Loucy (cell line): ENCODE results near the gene SLC9A9.

Experiments
- H2AFZ ChIP-seq: fragments of 200-600 bp; sonication (generic); 2 replicates; pipeline ENCODE4 v1.6.0; 2016; ENCODE audit warnings: antibody characterized with exemption, mild to moderate bottlenecking, low read length, moderate library complexity
- H3F3A ChIP-seq: fragments of 200-600 bp; 2 replicates; pipeline ENCODE4 v1.6.0; 2016; ENCODE audit warnings: antibody characterized with exemption, low read depth, mild to moderate bottlenecking
- H3K27me3 ChIP-seq: fragments of 200-600 bp; sonication (generic); 2 replicates; pipeline ENCODE4 v1.6.1; 2014; ENCODE audit warnings: low read length, mild to moderate bottlenecking; ENCODE audit not compliant: insufficient read depth, poor library complexity, severe bottlenecking
- H3K36me3 ChIP-seq: fragments of 200-600 bp; sonication (generic); 2 replicates; pipeline ENCODE4 v1.6.1; 2016; ENCODE audit warnings: low read length; ENCODE audit not compliant: insufficient read depth
- H3K4me1 ChIP-seq: fragments of 200-600 bp; sonication (generic); 2 replicates; pipeline ENCODE4 v1.5.1; 2014; ENCODE audit warnings: low read length, mild to moderate bottlenecking; ENCODE audit not compliant: insufficient read depth, poor library complexity, severe bottlenecking
- H3K4me2 ChIP-seq: fragments of 200-600 bp; sonication (generic); 2 replicates; pipeline ENCODE4 v1.6.0; 2014; ENCODE audit warnings: antibody characterized with exemption, low read length, low read depth, mild to moderate bottlenecking; ENCODE audit not compliant: poor library complexity, severe bottlenecking
- H3K4me3 ChIP-seq: fragments of 200-600 bp; sonication (generic); 2 replicates; pipeline ENCODE4 v1.5.1; 2014; ENCODE audit warnings: low read length, mild to moderate bottlenecking, mixed read lengths; ENCODE audit not compliant: poor library complexity, severe bottlenecking
- H3K79me2 ChIP-seq: fragments of 200-600 bp; sonication (generic); 2 replicates; pipeline ENCODE4 v1.6.1; 2014; ENCODE audit warnings: low read length; ENCODE audit not compliant: insufficient read depth
- H3K9ac ChIP-seq: fragments of 200-600 bp; sonication (generic); 2 replicates; pipeline ENCODE4 v1.6.0; 2014; ENCODE audit warnings: mild to moderate bottlenecking, low read depth, low read length, moderate library complexity; ENCODE audit not compliant: poor library complexity, severe bottlenecking
- H3K9me2 ChIP-seq: fragments of 200-600 bp; sonication (generic); replicated peaks from 2 replicates; pipeline ENCODE4 v1.6.1; 2016; ENCODE audit warnings: low read depth, low read length, mixed read lengths
- H3K9me3 ChIP-seq: fragments of 200-600 bp; sonication (generic); 2 replicates; pipeline ENCODE4 v1.6.1; 2014; ENCODE audit warnings: mild to moderate bottlenecking, antibody characterized with exemption, low read length, low read depth; ENCODE audit not compliant: insufficient read depth
- H4K20me1 ChIP-seq: fragments of 200-600 bp; sonication (generic); 2 replicates; pipeline ENCODE4 v1.6.0; 2014; ENCODE audit warnings: antibody characterized with exemption, low read length, mild to moderate bottlenecking; ENCODE audit not compliant: insufficient read depth, poor library complexity, severe bottlenecking
- CTCF ChIP-seq: fragments of 200-600 bp; sonication (generic); conservative IDR thresholded peaks from 2 replicates; pipeline ENCODE4 v1.5.1; 2014; ENCODE audit warnings: mild to moderate bottlenecking, antibody characterized with exemption, low read length
- EZH2phosphoT487 ChIP-seq: fragments of 200-600 bp; IDR thresholded peaks from 2 replicates; pipeline ENCODE4 v1.6.1; 2018; ENCODE audit warnings: antibody characterized with exemption, mild to moderate bottlenecking, moderate library complexity, borderline replicate concordance

SLC9A9 gene

DNA sequence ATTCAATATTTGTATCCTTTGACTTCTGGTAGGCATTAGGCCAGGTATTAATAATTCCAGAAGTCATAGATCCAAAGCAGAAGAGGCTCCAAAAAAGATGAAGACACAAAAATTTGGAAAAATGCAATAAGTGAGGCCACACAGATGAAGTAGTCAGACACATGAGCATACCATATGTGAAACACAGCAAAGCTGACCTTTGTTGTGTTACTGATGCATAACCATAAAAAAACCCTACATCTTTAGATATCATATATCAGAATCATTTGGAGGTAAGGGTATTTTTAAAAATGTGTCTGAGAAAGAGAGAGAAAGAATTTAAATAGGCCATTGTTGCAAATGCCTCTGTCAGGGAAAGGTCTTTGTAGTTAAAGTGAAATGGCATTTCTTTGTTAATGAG, 314.9 kb downstream of the SLC9A9 start:
- TF ChIP-seq CTCF, result no peak
- TF ChIP-seq EZH2phosphoT487, result no peak
- no peaks in the 10 kb centered on the region for H3F3A ChIP-seq
- no peaks in the 10 kb centered on the region for H3K9me2 ChIP-seq
- no peak overlapping the region for H3K4me2 ChIP-seq
- no peak overlapping the region for H3K4me3 ChIP-seq
- H4K20me1 ChIP-seq, result no peaks in the 10 kb centered on the region
- no peak overlapping the region for H3K9ac ChIP-seq
- no peaks in the 10 kb centered on the region for H3K36me3 ChIP-seq
- H3K4me1 ChIP-seq, result no peaks in the 10 kb centered on the region
- no peaks in the 10 kb centered on the region for H3K9me3 ChIP-seq
- no peaks in the 10 kb centered on the region for H3K27me3 ChIP-seq
- H2AFZ ChIP-seq, result no peak overlapping the region
- no peaks in the 10 kb centered on the region for H3K79me2 ChIP-seq

DNA sequence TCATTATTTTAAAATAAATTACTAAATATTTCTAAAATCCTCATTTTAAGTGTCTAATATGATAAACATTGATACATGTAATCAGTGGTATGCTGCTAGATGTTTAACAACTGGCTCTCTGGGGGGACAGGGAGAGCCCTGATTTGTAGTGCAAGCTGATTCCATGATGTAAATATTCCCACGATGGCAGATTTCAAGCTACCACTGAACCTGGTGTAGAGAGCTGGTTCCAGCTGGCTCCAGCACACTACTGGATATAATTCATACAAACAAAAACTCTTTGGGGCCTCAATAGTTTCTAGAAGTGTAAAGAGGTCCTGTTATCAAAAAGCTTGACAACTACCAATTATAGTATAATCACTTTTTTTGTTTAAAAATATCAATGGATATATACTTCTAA, 316.2 kb downstream of the SLC9A9 start:
- H3K79me2 ChIP-seq, result no peaks in the 10 kb centered on the region
- no peak overlapping the region for H3K4me2 ChIP-seq
- no peak overlapping the region for H3K4me3 ChIP-seq
- H3K9ac ChIP-seq, result no peak overlapping the region
- H3K36me3 ChIP-seq, result no peaks in the 10 kb centered on the region
- peaks cover 10% of the 10 kb centered on the region for H3K4me1 ChIP-seq
- no peaks in the 10 kb centered on the region for H4K20me1 ChIP-seq
- no peaks in the 10 kb centered on the region for H3K9me2 ChIP-seq
- TF ChIP-seq EZH2phosphoT487, result no peak
- TF ChIP-seq CTCF, result no peak
- no peaks in the 10 kb centered on the region for H3F3A ChIP-seq
- H2AFZ ChIP-seq, result no peak overlapping the region
- no peaks in the 10 kb centered on the region for H3K9me3 ChIP-seq
- H3K27me3 ChIP-seq, result no peaks in the 10 kb centered on the region

DNA sequence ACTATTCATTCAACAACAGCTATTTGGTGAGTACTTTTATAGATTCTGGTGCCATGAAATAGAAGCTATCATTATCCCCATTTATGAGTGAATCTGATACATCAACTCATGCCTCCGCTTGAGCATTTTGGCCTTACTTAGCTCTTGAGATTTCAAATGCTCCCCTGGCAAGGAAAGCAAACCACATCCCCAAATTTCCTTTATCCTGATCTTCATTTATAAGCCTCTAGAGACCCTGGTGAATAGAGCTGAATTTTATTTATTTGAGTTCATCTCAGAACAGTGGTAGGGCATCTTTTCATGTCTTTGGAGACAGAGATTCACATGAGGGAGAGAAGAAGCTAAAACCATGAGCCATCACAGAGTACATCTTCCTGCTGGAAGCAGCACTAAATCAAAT, 317.2 kb downstream of the SLC9A9 start:
- Histone ChIP-seq H3K79me2 (no peaks in the 10 kb centered on the region), H3K4me2 (no peak overlapping the region), H3K27me3 (no peaks in the 10 kb centered on the region), H3K9me3 (no peaks in the 10 kb centered on the region), H3F3A (no peaks in the 10 kb centered on the region), H4K20me1 (no peaks in the 10 kb centered on the region), H3K4me3 (no peak overlapping the region), H3K4me1 (peaks cover 11% of the 10 kb centered on the region), H2AFZ (no peak overlapping the region), H3K9ac (no peak overlapping the region), H3K9me2 (no peaks in the 10 kb centered on the region), H3K36me3 (no peaks in the 10 kb centered on the region)
- no peak for TF ChIP-seq CTCF
